Measurements from ENCODE around the gene CASP10.
"Not testable (repeated sequence)": the region's sequence is repeated elsewhere in the genome, so short reads cannot be mapped to it uniquely, and the experiment has no call there.

Gene CASP10

DNA sequence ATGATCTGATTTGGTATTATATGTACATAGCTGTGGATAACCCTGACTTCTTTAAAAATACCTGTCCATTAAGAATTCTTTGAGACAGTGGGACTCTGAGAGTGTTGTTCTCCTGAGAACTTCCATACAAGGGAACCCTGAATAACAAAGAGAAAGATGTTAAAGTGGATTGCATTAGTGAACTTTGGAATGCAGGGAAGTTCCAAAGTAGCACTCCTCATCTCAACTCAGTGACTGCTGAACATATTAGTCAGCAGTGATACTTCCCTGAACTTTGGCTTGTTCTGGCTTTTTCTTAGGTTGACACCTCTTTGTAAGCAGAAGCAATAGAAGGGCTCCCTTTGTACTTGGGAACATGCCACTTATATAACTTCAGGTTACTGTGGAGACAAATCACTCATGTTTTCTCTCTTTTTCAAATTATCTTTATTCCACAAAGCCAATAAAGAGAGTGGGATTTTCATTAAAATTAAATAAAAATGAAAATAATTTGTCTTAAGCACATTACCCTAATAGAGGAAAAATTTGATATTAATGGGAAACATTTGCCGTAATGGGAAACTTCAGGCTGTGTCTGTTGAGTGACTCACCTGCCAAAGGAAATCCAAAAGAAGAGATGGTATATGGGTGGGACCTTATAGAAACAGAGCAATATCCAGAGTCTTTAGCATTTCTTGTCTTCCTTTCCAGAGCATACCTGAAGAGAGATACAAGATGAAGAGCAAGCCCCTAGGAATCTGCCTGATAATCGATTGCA is 33.7 kb upstream of the CASP10 start:
- Histone ChIP-seq H3K14ac (ENCODE audit: low read length in 2 of 2) (no peak overlapping the region), H3K9me3 (ENCODE audit: control insufficient read depth, low read length) (no peaks in the 10 kb centered on the region), H3K9ac (ENCODE audit: low read length) (peak overlapping the region; percentile 66), H2BK15ac (ENCODE audit: low read depth, poor library complexity, severe bottlenecking) (no peak overlapping the region), H3K79me1 (replicated peaks; ENCODE audit: low read length, poor library complexity, severe bottlenecking) (peaks cover 10% of the 10 kb centered on the region), H3K27ac (ENCODE audit: low read length, poor library complexity, severe bottlenecking) (peak overlapping the region; percentile 98), H2BK120ac (ENCODE audit: low read depth, low read length) (no peak overlapping the region), H2AK5ac (ENCODE audit: low read length, severe bottlenecking) (peak overlapping the region; percentile 54), H3K4me1 (ENCODE audit: control insufficient read depth, insufficient read depth, low read depth, low read length) (peaks cover 10% of the 10 kb centered on the region), H2BK5ac (ENCODE audit: low read depth, low read length, poor library complexity, severe bottlenecking) (peak overlapping the region; percentile 95), H3K4ac (ENCODE audit: low read depth in 1 of 2, low read length in 2 of 2) (no peak overlapping the region), H3K27me3 (ENCODE audit: control insufficient read depth in 1 of 2, insufficient read depth in 1 of 2, low read length in 2 of 2) (no peaks in the 10 kb centered on the region), H2AFZ (ENCODE audit: low read depth, low read length) (no peak overlapping the region), H2BK12ac (ENCODE audit: low read length in 2 of 2) (no peak overlapping the region), H3K4me3 (ENCODE audit: insufficient read depth in 1 of 2, low read depth in 1 of 2, low read length in 2 of 2) (peak overlapping the region in 1 of 2 experiments; percentile 3), H3K4me2 (ENCODE audit: low read length, poor library complexity, severe bottlenecking) (no peak overlapping the region), H4K8ac (ENCODE audit: low read length) (no peak overlapping the region), H4K91ac (ENCODE audit: low read length) (no peak overlapping the region), H3K23ac (ENCODE audit: low read length in 2 of 2) (no peak overlapping the region), H3K36me3 (ENCODE audit: control insufficient read depth in 1 of 2, insufficient read depth in 2 of 2, low read depth in 1 of 2, low read length in 2 of 2) (peaks cover 15 to 57% of the 10 kb centered on the region in 2 experiments), H3K18ac (ENCODE audit: low read depth in 1 of 2, low read length in 2 of 2) (peak overlapping the region in 1 of 2 experiments; percentile 16)
- DNase-seq = peak; percentile 91
- 62% methylated on average over 2 of the region's 2 CpGs for WGBS

DNA sequence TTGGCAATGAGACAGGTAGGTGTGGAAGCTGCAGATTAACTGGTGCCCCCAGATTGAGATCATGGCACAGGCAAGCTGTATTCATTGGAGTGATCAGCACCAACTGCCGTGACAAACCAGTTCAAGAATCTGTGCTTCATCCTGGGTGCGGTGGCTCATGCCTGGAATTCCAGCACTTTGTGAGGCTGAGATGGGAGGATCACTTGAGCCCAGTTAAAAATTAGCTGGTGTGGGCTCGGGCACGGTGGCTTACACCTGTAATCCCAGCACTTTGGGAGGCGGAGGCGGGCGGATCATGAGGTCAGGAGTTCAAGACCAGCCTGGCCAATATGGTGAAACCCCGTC is 33.1 kb upstream of the CASP10 start:
- not testable (repeated sequence) for H3K23ac ChIP-seq (ENCODE audit: low read length in 2 of 2); H4K8ac ChIP-seq (ENCODE audit: low read length); H3K4ac ChIP-seq (ENCODE audit: low read depth in 1 of 2, low read length in 2 of 2); H2BK15ac ChIP-seq (ENCODE audit: low read depth, poor library complexity, severe bottlenecking); H3K4me1 ChIP-seq (ENCODE audit: control insufficient read depth, insufficient read depth, low read depth, low read length); H2BK12ac ChIP-seq (ENCODE audit: low read length in 2 of 2); H2BK120ac ChIP-seq (ENCODE audit: low read depth, low read length); H3K4me2 ChIP-seq (ENCODE audit: low read length, poor library complexity, severe bottlenecking); H4K91ac ChIP-seq (ENCODE audit: low read length); H2AFZ ChIP-seq (ENCODE audit: low read depth, low read length); H2BK5ac ChIP-seq (ENCODE audit: low read depth, low read length, poor library complexity, severe bottlenecking); H3K14ac ChIP-seq (ENCODE audit: low read length in 2 of 2); H3K27me3 ChIP-seq (ENCODE audit: control insufficient read depth in 1 of 2, insufficient read depth in 1 of 2, low read length in 2 of 2); H3K9me3 ChIP-seq (ENCODE audit: control insufficient read depth, low read length)
- Histone ChIP-seq H3K79me1 (replicated peaks; ENCODE audit: low read length, poor library complexity, severe bottlenecking) (peaks cover 11% of the 10 kb centered on the region), H3K27ac (ENCODE audit: low read length, poor library complexity, severe bottlenecking) (peak overlapping the region; percentile 98), H3K36me3 (ENCODE audit: control insufficient read depth in 1 of 2, insufficient read depth in 2 of 2, low read depth in 1 of 2, low read length in 2 of 2) (peaks cover 14 to 57% of the 10 kb centered on the region in 2 experiments), H3K9ac (ENCODE audit: low read length) (peak overlapping the region; percentile 66), H2AK5ac (ENCODE audit: low read length, severe bottlenecking) (peak overlapping the region; percentile 54), H3K4me3 (ENCODE audit: insufficient read depth in 1 of 2, low read depth in 1 of 2, low read length in 2 of 2) (peak overlapping the region in 1 of 2 experiments; percentile 3), H3K18ac (ENCODE audit: low read depth in 1 of 2, low read length in 2 of 2) (peak overlapping the region in 1 of 2 experiments; percentile 16)
- DNase-seq = peak; percentile 29
- 61% methylated on average over 7 of the region's 8 CpGs for WGBS

DNA sequence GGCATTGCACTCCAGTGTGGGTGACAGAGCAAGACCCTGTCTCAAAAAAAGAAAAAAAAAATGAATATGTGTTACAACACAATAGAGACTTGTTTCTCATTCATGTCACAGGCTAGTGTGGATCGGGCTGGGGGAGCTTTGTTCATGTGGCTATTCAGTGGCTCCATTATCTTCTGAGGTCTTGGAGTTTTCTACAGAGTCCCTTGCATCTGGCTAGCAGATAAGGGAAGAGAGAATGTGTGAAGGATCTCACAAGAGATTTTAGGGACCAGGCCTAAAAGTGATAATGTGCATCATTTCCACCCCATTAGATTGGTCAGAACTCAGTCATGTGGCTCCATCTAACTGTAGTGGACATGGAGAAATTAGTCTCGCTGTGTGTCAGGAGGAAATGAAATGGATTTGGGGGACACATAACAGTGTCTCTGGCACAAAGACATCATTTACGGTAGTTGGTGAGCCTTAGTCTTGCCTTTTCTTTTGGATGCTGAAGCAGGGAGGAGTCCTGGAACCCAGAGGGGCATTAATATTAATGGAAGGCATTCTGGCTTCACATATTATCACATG is 32.4 kb upstream of the CASP10 start:
- DNase-seq = no peak
- Histone ChIP-seq H4K8ac (ENCODE audit: low read length) (no peak overlapping the region), H3K36me3 (ENCODE audit: control insufficient read depth in 1 of 2, insufficient read depth in 2 of 2, low read depth in 1 of 2, low read length in 2 of 2) (peaks cover 16 to 57% of the 10 kb centered on the region in 2 experiments), H2AK5ac (ENCODE audit: low read length, severe bottlenecking) (peak overlapping the region; percentile 84), H3K4me1 (ENCODE audit: control insufficient read depth, insufficient read depth, low read depth, low read length) (peaks cover 10% of the 10 kb centered on the region), H2AFZ (ENCODE audit: low read depth, low read length) (no peak overlapping the region), H3K4me3 (ENCODE audit: insufficient read depth in 1 of 2, low read depth in 1 of 2, low read length in 2 of 2) (peak overlapping the region in 1 of 2 experiments; percentile 5), H2BK15ac (ENCODE audit: low read depth, poor library complexity, severe bottlenecking) (peak overlapping the region; percentile 34), H3K23ac (ENCODE audit: low read length in 2 of 2) (no peak overlapping the region), H3K9me3 (ENCODE audit: control insufficient read depth, low read length) (no peaks in the 10 kb centered on the region), H2BK120ac (ENCODE audit: low read depth, low read length) (no peak overlapping the region), H3K14ac (ENCODE audit: low read length in 2 of 2) (no peak overlapping the region), H2BK12ac (ENCODE audit: low read length in 2 of 2) (peak overlapping the region; percentile 0 to 79), H3K18ac (ENCODE audit: low read depth in 1 of 2, low read length in 2 of 2) (peak overlapping the region; percentile 26 to 57), H3K27me3 (ENCODE audit: control insufficient read depth in 1 of 2, insufficient read depth in 1 of 2, low read length in 2 of 2) (no peaks in the 10 kb centered on the region), H2BK5ac (ENCODE audit: low read depth, low read length, poor library complexity, severe bottlenecking) (peak overlapping the region; percentile 77), H3K79me1 (replicated peaks; ENCODE audit: low read length, poor library complexity, severe bottlenecking) (peaks cover 13% of the 10 kb centered on the region), H4K91ac (ENCODE audit: low read length) (no peak overlapping the region), H3K4me2 (ENCODE audit: low read length, poor library complexity, severe bottlenecking) (no peak overlapping the region), H3K27ac (ENCODE audit: low read length, poor library complexity, severe bottlenecking) (peak overlapping the region; percentile 89), H3K9ac (ENCODE audit: low read length) (peak overlapping the region; percentile 83), H3K4ac (ENCODE audit: low read depth in 1 of 2, low read length in 2 of 2) (peak overlapping the region in 1 of 2 experiments; percentile 65)
- WGBS = 96% methylated on average over 2 of the region's 3 CpGs

DNA sequence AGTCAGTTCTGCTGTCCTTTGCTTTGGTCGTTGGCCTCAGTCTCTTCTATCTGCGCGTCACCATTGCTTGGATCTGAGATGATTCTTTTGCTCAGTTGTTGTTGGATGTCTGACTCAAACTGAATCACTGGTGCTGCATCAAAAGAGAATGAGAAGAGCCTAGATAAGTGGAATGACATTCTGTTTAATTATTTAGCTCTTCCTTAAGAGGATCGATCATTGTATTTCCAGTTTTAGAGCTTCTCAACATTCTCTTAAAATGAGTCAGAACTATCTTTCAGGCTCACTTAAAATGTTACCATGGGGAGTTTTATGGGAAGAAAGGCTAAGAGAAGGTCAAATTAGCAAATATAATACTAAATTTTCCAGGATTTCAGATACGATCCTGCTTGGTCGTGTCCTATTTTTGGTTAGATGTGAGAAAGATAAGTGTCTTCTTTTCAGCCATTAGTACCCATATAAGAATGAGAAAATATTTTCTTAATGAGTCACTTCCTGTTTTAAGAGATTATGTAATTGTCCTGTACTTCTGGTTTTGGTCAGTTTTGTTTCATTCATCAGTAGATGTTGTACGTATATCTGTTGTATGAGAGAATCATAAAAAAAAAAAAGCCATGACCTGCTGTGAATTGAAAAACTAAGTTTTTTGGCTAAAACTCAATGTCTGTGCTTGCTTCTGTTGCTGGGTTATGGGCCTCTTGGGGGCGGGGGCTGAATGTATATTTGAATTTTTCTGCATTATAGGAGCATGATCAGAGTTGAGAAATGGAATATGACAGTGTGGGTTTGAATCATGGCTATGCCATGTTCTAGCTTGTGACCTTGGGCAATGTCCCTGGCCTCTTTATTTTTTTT is 31.6 kb upstream of the CASP10 start:
- no peak overlapping the region for H2AK5ac ChIP-seq (ENCODE audit: low read length, severe bottlenecking)
- peaks cover 10% of the 10 kb centered on the region for H3K4me1 ChIP-seq (ENCODE audit: control insufficient read depth, insufficient read depth, low read depth, low read length)
- DNase-seq = peak; percentile 92
- H3K9ac ChIP-seq (ENCODE audit: low read length) = peak overlapping the region; percentile 83
- no peak overlapping the region for H3K4me2 ChIP-seq (ENCODE audit: low read length, poor library complexity, severe bottlenecking)
- H2BK5ac ChIP-seq (ENCODE audit: low read depth, low read length, poor library complexity, severe bottlenecking) = peak overlapping the region; percentile 91
- peaks cover 17 to 61% of the 10 kb centered on the region in 2 experiments for H3K36me3 ChIP-seq (ENCODE audit: control insufficient read depth in 1 of 2, insufficient read depth in 2 of 2, low read depth in 1 of 2, low read length in 2 of 2)
- no peak overlapping the region for H2AFZ ChIP-seq (ENCODE audit: low read depth, low read length)
- H2BK15ac ChIP-seq (ENCODE audit: low read depth, poor library complexity, severe bottlenecking) = no peak overlapping the region
- peak overlapping the region; percentile 89 for H3K27ac ChIP-seq (ENCODE audit: low read length, poor library complexity, severe bottlenecking)
- no peaks in the 10 kb centered on the region for H3K27me3 ChIP-seq (ENCODE audit: control insufficient read depth in 1 of 2, insufficient read depth in 1 of 2, low read length in 2 of 2)
- no peak overlapping the region for H4K91ac ChIP-seq (ENCODE audit: low read length)
- H4K8ac ChIP-seq (ENCODE audit: low read length) = no peak overlapping the region
- no peak overlapping the region for H2BK12ac ChIP-seq (ENCODE audit: low read length in 2 of 2)
- H3K79me1 ChIP-seq (replicated peaks; ENCODE audit: low read length, poor library complexity, severe bottlenecking) = peaks cover 14% of the 10 kb centered on the region
- WGBS = 8% methylated on average over 5 of the region's 8 CpGs
- H3K4me3 ChIP-seq (ENCODE audit: insufficient read depth in 1 of 2, low read depth in 1 of 2, low read length in 2 of 2) = no peak overlapping the region
- H2BK120ac ChIP-seq (ENCODE audit: low read depth, low read length) = peak overlapping the region; percentile 91
- no peak overlapping the region for H3K23ac ChIP-seq (ENCODE audit: low read length in 2 of 2)
- H3K4ac ChIP-seq (ENCODE audit: low read depth in 1 of 2, low read length in 2 of 2) = no peak overlapping the region
- H3K14ac ChIP-seq (ENCODE audit: low read length in 2 of 2) = no peak overlapping the region
- peak overlapping the region in 1 of 2 experiments; percentile 78 for H3K18ac ChIP-seq (ENCODE audit: low read depth in 1 of 2, low read length in 2 of 2)
- no peaks in the 10 kb centered on the region for H3K9me3 ChIP-seq (ENCODE audit: control insufficient read depth, low read length)
